Liver (tissue), 3 donors: ENCODE results near the gene ATP11B.

Experiments used
- ATF3 ChIP-seq: IDR thresholded peaks from 2 replicates; pipeline ENCODE4 v1.6.1; 2016; ENCODE audit warnings: antibody characterized with exemption
- CTCF ChIP-seq: fragments of 150-350 bp; IDR thresholded peaks from 2 replicates; pipeline ENCODE4 v1.5.1; 2017; ENCODE audit warnings: improper control_type of control experiment, low read depth, low read length; ENCODE audit not compliant: missing input control
- FOXA1 ChIP-seq: IDR thresholded peaks from 2 replicates; pipeline ENCODE4 v1.6.1; 2016; ENCODE audit warnings: antibody characterized with exemption
- HNF4A ChIP-seq, 2 donors: conservative IDR thresholded peaks; 2 replicates each; pipeline ENCODE4 v1.6.1; 2016; ENCODE audit warnings: antibody characterized with exemption in 2 of 2, mild to moderate bottlenecking in 2 of 2
- MAX ChIP-seq: IDR thresholded peaks from 2 replicates; pipeline ENCODE4 v1.6.1; 2016; ENCODE audit warnings: antibody characterized with exemption
- RAD21 ChIP-seq, 2 donors: IDR thresholded peaks; 2 replicates each; pipeline ENCODE4 v1.6.1; 2016; ENCODE audit warnings: antibody characterized with exemption in 2 of 2, mild to moderate bottlenecking in 2 of 2
- TAF1 ChIP-seq: conservative IDR thresholded peaks from 2 replicates; pipeline ENCODE4 v1.6.1; 2016; ENCODE audit warnings: antibody characterized with exemption, mild to moderate bottlenecking
- donor health status: healthy.
- donor health status: healthy.

- TF ChIP-seq RAD21 (IDR thresholded peaks at IDR 0.05) (no peak), CTCF (no peak), ATF3 (no peak), FOXA1 (no peak), HNF4A (conservative IDR thresholded peaks at IDR 0.05) (no peak), TAF1 (no peak), MAX (no peak)
Observed at GRCh38 chr3:182914341-182914740, 121.0 kb downstream of the ATP11B start.
